Ramos (cell line): Measurements from ENCODE around the gene FCGR3B.
"Not testable (repeated sequence)": the region's sequence is repeated elsewhere in the genome, so short reads cannot be mapped to it uniquely, and the experiment has no call there.

Source experiments
- in situ Hi-C: fragments of 300-500 bp; cut with MboI; formaldehyde crosslinking; loops from one replicate; pipeline ENCODE4 v1.14.3; 2022; ENCODE audit warnings: low sequenced_read_pairs; ENCODE audit not compliant: unreplicated experiment

The FCGR3B gene

GRCh38 chr1:161642697-161643096 is 11.7 kb upstream of the FCGR3B start:
- in situ Hi-C loops: loop anchor here (25.0 kb wide), 1 partner anchor 95 kb away; the partner anchor contains the start of gene DUSP12

- in situ Hi-C loops: loop anchor here (25.0 kb wide), 1 partner anchor 98 kb away; the partner anchor contains the start of gene DUSP12
These were observed 8.2 kb upstream of the FCGR3B start for GRCh38 chr1:161639203-161639602.

- in situ Hi-C loops: loop anchor here (25.0 kb wide), 1 partner anchor 99 kb away; the partner anchor contains the start of gene DUSP12
These were observed 7.4 kb upstream of the FCGR3B start for GRCh38 chr1:161638251-161638993.

GRCh38 chr1:161636976-161637375 is 6.0 kb upstream of the FCGR3B start:
- in situ Hi-C loops: loop anchor here (25.0 kb wide), 1 partner anchor 100 kb away; the partner anchor contains the start of gene DUSP12

- in situ Hi-C loops: loop anchor here (25.0 kb wide), 1 partner anchor 101 kb away; the partner anchor contains the start of gene DUSP12
These were observed 5.3 kb upstream of the FCGR3B start for GRCh38 chr1:161636189-161636782.

- in situ Hi-C loops: loop anchor here (25.0 kb wide), 1 partner anchor 102 kb away; the partner anchor contains the start of gene DUSP12
These were observed 4.0 kb upstream of the FCGR3B start for GRCh38 chr1:161634993-161635392.

- in situ Hi-C loops: loop anchor here (25.0 kb wide), 1 partner anchor 107 kb away; the partner anchor contains the start of gene DUSP12
These were observed 741 bp downstream of the FCGR3B start for GRCh38 chr1:161630128-161630742.

GRCh38 chr1:161626445-161627146 is 4.4 kb downstream of the FCGR3B start:
- in situ Hi-C loops: loop anchor here (25.0 kb wide), 1 partner anchor 111 kb away; the partner anchor contains the start of gene DUSP12

GRCh38 chr1:161624605-161625004 is 6.4 kb downstream of the FCGR3B start:
- in situ Hi-C loops: loop anchor here (25.0 kb wide), 1 partner anchor 113 kb away; the partner anchor contains the start of gene DUSP12

- in situ Hi-C loops: not testable (repeated sequence)
These were observed 7.5 kb downstream of the FCGR3B start for GRCh38 chr1:161623401-161624051.

GRCh38 chr1:161622054-161622453 is 8.9 kb downstream of the FCGR3B start:
- in situ Hi-C loops: not testable (repeated sequence)

GRCh38 chr1:161621181-161622000 is 9.6 kb downstream of the FCGR3B start:
- in situ Hi-C loops: not testable (repeated sequence)

- in situ Hi-C loops: not testable (repeated sequence)
These were observed 10.6 kb downstream of the FCGR3B start for GRCh38 chr1:161620399-161620798.

- in situ Hi-C loops: not testable (repeated sequence)
These were observed 12.5 kb downstream of the FCGR3B start for GRCh38 chr1:161618517-161618916.

- in situ Hi-C loops: not testable (repeated sequence)
These were observed 14.6 kb downstream of the FCGR3B start for GRCh38 chr1:161616417-161616816.

GRCh38 chr1:161613142-161613514 is 17.8 kb downstream of the FCGR3B start:
- in situ Hi-C loops: not testable (repeated sequence)

- in situ Hi-C loops: not testable (repeated sequence)
These were observed 18.4 kb downstream of the FCGR3B start for GRCh38 chr1:161612322-161613141.

GRCh38 chr1:161611866-161612321 is 19.1 kb downstream of the FCGR3B start:
- in situ Hi-C loops: not testable (repeated sequence)
